ENCODE results near the gene ALG14.

ALG14 gene

GRCh38 chr1:95072532-95073419 lies at the start of gene ALG14 (continued):
- TF ChIP-seq ZNF311 (tag by site-specific recombination; IDR thresholded peaks at IDR 0.05; ENCODE audit: borderline replicate concordance), result no peak
- TF ChIP-seq ZNF302 (tag by site-specific recombination; IDR thresholded peaks at IDR 0.05; ENCODE audit: low read depth), result no peak
- no peak for TF ChIP-seq ZNF654 (tag by site-specific recombination; IDR thresholded peaks at IDR 0.05; ENCODE audit: low read depth)
- no peak for TF ChIP-seq ZNF133 (tag by site-specific recombination; IDR thresholded peaks at IDR 0.05)
- peak; percentile 59; the same call in 1 of the 2 replicates for TF ChIP-seq ZNF843 (tag by site-specific recombination; IDR thresholded peaks at IDR 0.05)
- no peak for TF ChIP-seq TSHZ1 (tag by site-specific recombination; IDR thresholded peaks at IDR 0.05; ENCODE audit: borderline replicate concordance)
- TF ChIP-seq KLF16 (tag by site-specific recombination; IDR thresholded peaks at IDR 0.05), result peak; percentile 55; the same call in 1 of the 2 replicates
- TF ChIP-seq ZNF501 (tag by site-specific recombination; IDR thresholded peaks at IDR 0.05), result peak; percentile 96
- TF ChIP-seq ZNF146 (tag by site-specific recombination; IDR thresholded peaks at IDR 0.05), result no peak
- no peak for TF ChIP-seq ZNF624 (tag by site-specific recombination; IDR thresholded peaks at IDR 0.05)
- no peak; the same call in 1 of the 2 replicates for TF ChIP-seq SCRT2 (tag by site-specific recombination; IDR thresholded peaks at IDR 0.05)
- TF ChIP-seq ZNF239 (tag by site-specific recombination; IDR thresholded peaks at IDR 0.05), result no peak
- TF ChIP-seq YY1 (tag by site-specific recombination; IDR thresholded peaks at IDR 0.05), result no peak
- no peak for TF ChIP-seq ZNF214 (tag by site-specific recombination; IDR thresholded peaks at IDR 0.05; ENCODE audit: borderline replicate concordance)
- TF ChIP-seq ZNF112 (tag by site-specific recombination; IDR thresholded peaks at IDR 0.05), result no peak
- TF ChIP-seq ZBTB7A (tag by site-specific recombination; IDR thresholded peaks at IDR 0.05; ENCODE audit: low read depth), result peak; percentile 42; the same call in 1 of the 2 replicates
- peak; percentile 82 for TF ChIP-seq ZNF610 (tag by site-specific recombination; IDR thresholded peaks at IDR 0.05; ENCODE audit: borderline replicate concordance)
- TF ChIP-seq ZNF274 (IDR thresholded peaks at IDR 0.05; ENCODE audit: low read length), result no peak
- TF ChIP-seq ZNF274 (tag by site-specific recombination; IDR thresholded peaks at IDR 0.05; ENCODE audit: borderline replicate concordance), result no peak
- peak; percentile 94 for TF ChIP-seq ZXDB (tag by site-specific recombination; IDR thresholded peaks at IDR 0.05)
- TF ChIP-seq ZNF518A (tag by site-specific recombination; conservative IDR thresholded peaks at IDR 0.05; ENCODE audit: low read depth), result peak; percentile 79
- TF ChIP-seq ZNF488 (tag by site-specific recombination; IDR thresholded peaks at IDR 0.05), result no peak
- no peak for TF ChIP-seq ZNF530 (tag by site-specific recombination; IDR thresholded peaks at IDR 0.05; ENCODE audit: low read depth)
- peak; percentile 62 for TF ChIP-seq ZNF324 (tag by site-specific recombination; IDR thresholded peaks at IDR 0.05)
- TF ChIP-seq KLF7 (tag by site-specific recombination; IDR thresholded peaks at IDR 0.05; ENCODE audit: borderline replicate concordance), result no peak
- TF ChIP-seq ZNF747 (tag by site-specific recombination; IDR thresholded peaks at IDR 0.05), result no peak
- no peak for TF ChIP-seq ZNF571 (tag by site-specific recombination; IDR thresholded peaks at IDR 0.05)
- TF ChIP-seq ZNF704 (tag by site-specific recombination; IDR thresholded peaks at IDR 0.05), result no peak
- peak; percentile 88 for TF ChIP-seq ZNF2 (tag by site-specific recombination; IDR thresholded peaks at IDR 0.05)
- no peak for TF ChIP-seq HOXA7 (CRISPR knock-in tag; IDR thresholded peaks at IDR 0.05; ENCODE audit: borderline replicate concordance)
- no peak for TF ChIP-seq ZNF223 (tag by site-specific recombination; IDR thresholded peaks at IDR 0.05)

Measured in HEK293 (cell line).